ENCODE data around the gene PARVB. TPM values are rescaled to one million over a fixed set of nuclear protein-coding genes. Genes with fewer than 3 reads are reported as not detected.
A peak's percentile ranks its signal among the peaks of the same experiment; 100 is the strongest.

The PARVB gene
- total RNA-seq, 2 donors from 2014 or later = 43.8 to 86.5 TPM

GRCh38 chr22:44067901-44068300, 43.8 kb downstream of the PARVB start:
- no peaks in the 10 kb centered on the region for H3K27me3 ChIP-seq
- H3K4me1 ChIP-seq = peaks cover 0 to 54% of the 10 kb centered on the region in 2 donors
- no peaks in the 10 kb centered on the region for H3K36me3 ChIP-seq
- no peak for TF ChIP-seq CTCF (IDR thresholded peaks at IDR 0.05)
- no peaks in the 10 kb centered on the region for H3K9me3 ChIP-seq
- no peak for DNase-seq (ENCODE audit: low spot score)
- H3K27ac ChIP-seq = peak overlapping the region; percentile 17 to 58
- no peak overlapping the region for H3K4me3 ChIP-seq

GRCh38 chr22:44068422-44069191, 44.5 kb downstream of the PARVB start:
- Histone ChIP-seq H3K4me1 (peaks cover 0 to 49% of the 10 kb centered on the region in 2 donors), H3K9me3 (no peaks in the 10 kb centered on the region), H3K36me3 (no peaks in the 10 kb centered on the region), H3K4me3 (no peak overlapping the region), H3K27me3 (no peaks in the 10 kb centered on the region), H3K27ac (peak overlapping the region; percentile 17 to 58)
- peak; percentile 62 for DNase-seq (ENCODE audit: low spot score)
- TF ChIP-seq CTCF (IDR thresholded peaks at IDR 0.05) = no peak

DNA sequence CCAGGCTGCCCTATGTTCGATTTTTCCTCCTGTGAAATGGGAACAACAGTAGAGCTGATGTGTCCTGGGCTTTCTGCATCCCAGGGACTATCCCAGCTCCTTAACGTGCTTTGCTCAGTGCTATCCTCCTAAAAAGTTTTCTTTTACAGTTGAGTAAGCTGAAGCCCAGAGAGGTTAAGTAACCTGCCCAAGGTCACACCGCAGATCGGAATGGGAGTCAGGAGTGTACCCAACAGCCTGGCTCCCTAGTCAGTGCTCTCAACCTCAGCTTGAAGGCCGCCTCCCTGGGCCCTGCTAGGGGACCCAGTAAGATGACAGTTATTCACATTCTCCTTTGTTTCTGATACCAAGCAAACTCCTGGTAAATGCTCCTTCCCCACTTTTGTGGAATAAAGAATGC, 45.9 kb downstream of the PARVB start:
- Histone ChIP-seq H3K4me3 (no peak overlapping the region), H3K27ac (no peak overlapping the region), H3K36me3 (no peaks in the 10 kb centered on the region), H3K4me1 (peaks cover 0 to 62% of the 10 kb centered on the region in 2 donors), H3K27me3 (no peaks in the 10 kb centered on the region), H3K9me3 (no peaks in the 10 kb centered on the region)
- no peak for TF ChIP-seq CTCF (IDR thresholded peaks at IDR 0.05)
- no peak for DNase-seq (ENCODE audit: low spot score)

GRCh38 chr22:44071781-44072326, 47.8 kb downstream of the PARVB start:
- peaks cover 0 to 74% of the 10 kb centered on the region in 2 donors for H3K4me1 ChIP-seq
- no peak for DNase-seq (ENCODE audit: low spot score)
- H3K27me3 ChIP-seq = no peaks in the 10 kb centered on the region
- no peaks in the 10 kb centered on the region for H3K36me3 ChIP-seq
- no peak for TF ChIP-seq CTCF (IDR thresholded peaks at IDR 0.05)
- H3K9me3 ChIP-seq = no peaks in the 10 kb centered on the region
- H3K27ac ChIP-seq = no peak overlapping the region
- H3K4me3 ChIP-seq = no peak overlapping the region

DNA sequence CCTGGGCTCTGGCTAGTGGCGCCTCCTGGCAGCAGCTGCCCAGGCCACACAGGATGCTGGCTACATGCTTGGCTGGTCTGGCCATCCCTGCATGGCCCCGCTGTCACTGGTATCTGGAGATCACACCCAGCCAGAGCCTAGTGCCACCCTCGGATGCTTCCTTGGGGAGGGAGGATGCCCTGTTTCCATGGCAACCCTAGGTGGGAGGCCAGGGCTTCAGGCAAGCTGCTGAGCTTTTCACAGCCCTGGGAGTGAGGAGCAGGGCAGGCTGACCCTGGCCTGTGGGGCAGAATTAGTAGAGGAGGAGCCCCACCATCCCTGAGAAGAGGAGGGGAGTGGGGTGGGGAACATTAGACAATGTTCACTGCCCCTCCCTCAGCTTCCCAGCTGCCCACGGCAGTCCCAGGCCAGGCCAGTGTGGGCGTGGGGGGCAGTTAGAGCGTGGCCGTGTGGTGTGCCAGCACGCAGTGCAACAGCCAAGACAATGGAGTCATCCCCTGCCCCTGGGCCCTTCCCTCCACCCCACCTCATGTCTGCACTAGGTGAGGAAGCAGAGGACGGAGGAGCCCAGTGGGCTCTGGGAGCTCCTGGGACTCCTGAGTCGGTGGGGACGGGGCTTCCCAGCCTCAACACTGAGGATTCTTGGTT, 50.4 kb downstream of the PARVB start:
- Histone ChIP-seq H3K4me1 (peaks cover 0 to 51% of the 10 kb centered on the region in 2 donors), H3K36me3 (no peaks in the 10 kb centered on the region), H3K27ac (no peak overlapping the region), H3K4me3 (no peak overlapping the region), H3K9me3 (no peaks in the 10 kb centered on the region), H3K27me3 (no peaks in the 10 kb centered on the region)
- TF ChIP-seq CTCF (IDR thresholded peaks at IDR 0.05) = no peak
- no peak for DNase-seq (ENCODE audit: low spot score)

Data from right atrium auricular region (tissue), 2 donors.